Peyer's patch (tissue), 4 donors: ENCODE results near the gene ORAI2. TPM values are rescaled to one million over a fixed set of nuclear protein-coding genes. Genes with fewer than 3 reads are reported as not detected.

ENCODE experiments used
- small RNA-seq, 2 donors: library from RNA; depleted of rRNA; stranded (forward); fragments of <200 nt; gene quantifications; one replicate each; pipeline ENCODE3, GENCODE V24; 2016
- total RNA-seq, 4 donors: library from RNA; depleted of rRNA; stranded (reverse); fragments of >200 nt; gene quantifications; one replicate each; pipeline ENCODE4 v1.1.0, GENCODE V29; 2016

ORAI2 gene
- total RNA-seq, 4 donors from 2014 or later = 2.1 to 39.6 (median 4.2) TPM

Small RNA genes lying within 50 kb of the gene (small RNA-seq; reads per million reads assigned to genes)
- 0 reads per million in 2 donors for gene MIR548O

Other genes starting within 250 kb of the ORAI2 start
- 10 to 100 TPM in 1 of 4 donors, 1 to 10 TPM in 3; 1.8 to 13.2 (median 2.7) TPM for gene SH2B2, start 146.7 kb upstream of the ORAI2 start, total RNA-seq
- not detected for gene SPDYE6, start 77.1 kb upstream of the ORAI2 start, total RNA-seq
- gene PRKRIP1, start 37.2 kb upstream of the ORAI2 start, total RNA-seq = 10 to 100 TPM; 20.7 to 63.5 (median 38.2) TPM
- gene ALKBH4, start 31.3 kb downstream of the ORAI2 start, total RNA-seq = 10 to 100 TPM; 10.7 to 40.5 (median 18.7) TPM
- 10 to 100 TPM; 22.6 to 79.2 (median 23.8) TPM for gene LRWD1, start 31.4 kb downstream of the ORAI2 start, total RNA-seq
- gene POLR2J, start 45.3 kb downstream of the ORAI2 start, total RNA-seq = 10 to 100 TPM; 13.2 to 27.9 (median 22.5) TPM
- gene RASA4B, start 84.2 kb downstream of the ORAI2 start, total RNA-seq = 10 to 100 TPM; 31.3 to 90.8 (median 40.7) TPM
- 10 to 100 TPM; 12.6 to 43.9 (median 26.9) TPM for gene UPK3BL2, start 110.1 kb downstream of the ORAI2 start, total RNA-seq
- gene SPDYE2, start 117.7 kb downstream of the ORAI2 start, total RNA-seq = not detected
- 10 to 100 TPM; 19.8 to 58.9 (median 51.0) TPM for gene POLR2J3, start 139.0 kb downstream of the ORAI2 start, total RNA-seq
- 100 to 1,000 TPM in 2 of 4 donors, 10 to 100 TPM in 2; 43.8 to 187 (median 123) TPM for gene RASA4, start 183.2 kb downstream of the ORAI2 start, total RNA-seq
- 10 to 100 TPM; 20.7 to 88.3 (median 41.8) TPM for gene UPK3BL1, start 209.2 kb downstream of the ORAI2 start, total RNA-seq
- not detected for gene SPDYE2B, start 216.7 kb downstream of the ORAI2 start, total RNA-seq
- 10 to 100 TPM in 1 of 4 donors, 1 to 10 TPM in 3; 2.6 to 27.4 (median 5.3) TPM for gene POLR2J2, start 238.1 kb downstream of the ORAI2 start, total RNA-seq